ENCODE data around the gene HIVEP1. TPM values are rescaled to one million over a fixed set of nuclear protein-coding genes. Genes with fewer than 3 reads are reported as not detected.
A peak's percentile ranks its signal among the peaks of the same experiment; 100 is the strongest.

HIVEP1 gene
- total and polyA plus RNA-seq, 2 of the 13 experiments (the other 11 are each of a cell fraction or from before 2014, with no cell fraction given) = 7.4 to 9.9 TPM

DNA sequence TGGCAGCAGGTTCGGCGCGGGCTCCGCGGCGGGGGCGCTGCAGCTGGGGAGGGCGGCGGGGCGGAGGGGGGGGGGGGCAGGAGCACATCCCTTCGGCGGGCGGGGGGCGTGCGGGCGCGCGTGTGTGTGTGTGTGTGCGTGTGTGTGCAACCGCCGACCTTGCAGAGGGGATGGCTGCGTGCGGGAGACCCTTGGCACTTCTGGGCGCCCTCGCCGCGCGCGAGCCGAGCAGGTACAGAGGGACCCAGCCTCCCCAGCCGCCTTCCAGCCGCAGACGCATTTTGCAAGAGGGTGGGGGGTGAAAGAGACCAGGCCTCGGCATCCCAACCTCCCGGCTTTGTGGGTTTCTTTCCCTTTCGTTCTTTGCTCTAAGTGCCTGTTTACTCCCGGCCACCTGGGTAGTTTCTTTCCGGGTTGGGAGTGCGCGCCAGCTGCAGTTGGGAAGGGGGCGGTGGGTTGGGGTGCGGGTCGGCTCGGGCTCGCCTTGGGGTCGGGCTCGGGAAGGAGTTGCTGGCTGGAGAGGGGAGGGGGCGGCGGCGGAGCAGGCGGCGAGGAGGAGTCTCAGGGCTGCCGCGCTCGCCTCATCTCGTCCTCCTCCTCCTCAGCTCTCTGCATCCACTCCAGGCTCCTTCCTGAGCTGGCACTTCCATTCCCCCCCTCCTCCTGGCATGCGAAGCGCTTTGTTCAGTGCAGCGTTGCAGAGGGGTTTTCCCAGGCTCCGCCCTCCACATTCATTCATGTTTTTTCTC, 620 bp downstream of the HIVEP1 start (continued):
- TF ChIP-seq HOXA5 (CRISPR knock-in tag; IDR thresholded peaks at IDR 0.05) = no peak
- peak; percentile 44; the same call in 1 of the 2 replicates for TF ChIP-seq MYC (CRISPR knock-in tag; IDR thresholded peaks at IDR 0.05; ENCODE audit: borderline replicate concordance)
- peak; percentile 89; the same call in 1 of the 2 replicates for TF ChIP-seq RELA (CRISPR knock-in tag; IDR thresholded peaks at IDR 0.05)
- TF ChIP-seq ZGPAT (CRISPR knock-in tag; IDR thresholded peaks at IDR 0.05) = no peak
- no peak for TF ChIP-seq ZNF704 (CRISPR knock-in tag; IDR thresholded peaks at IDR 0.05; ENCODE audit: borderline replicate concordance)
- TF ChIP-seq ZNF205 (CRISPR knock-in tag; IDR thresholded peaks at IDR 0.05) = 0 out of 2 replicates have a peak, but pooled peaks have one; percentile 43
- no peak for TF ChIP-seq HMG20B (CRISPR knock-in tag; conservative IDR thresholded peaks at IDR 0.05)
- TF ChIP-seq ZNF274 (CRISPR knock-in tag; IDR thresholded peaks at IDR 0.05) = 0 out of 2 replicates have a peak, but pooled peaks have one; percentile 24
- no peak for TF ChIP-seq ZMYM3 (CRISPR knock-in tag; IDR thresholded peaks at IDR 0.05)
- TF ChIP-seq SRF (IDR thresholded peaks at IDR 0.05; ENCODE audit: low read depth, low read length) = no peak
- no peak for TF ChIP-seq BCL6 (CRISPR knock-in tag; IDR thresholded peaks at IDR 0.05)
- TF ChIP-seq KMT2A (CRISPR knock-in tag; IDR thresholded peaks at IDR 0.05) = peak; percentile 75
- TF ChIP-seq, protein P1, sequence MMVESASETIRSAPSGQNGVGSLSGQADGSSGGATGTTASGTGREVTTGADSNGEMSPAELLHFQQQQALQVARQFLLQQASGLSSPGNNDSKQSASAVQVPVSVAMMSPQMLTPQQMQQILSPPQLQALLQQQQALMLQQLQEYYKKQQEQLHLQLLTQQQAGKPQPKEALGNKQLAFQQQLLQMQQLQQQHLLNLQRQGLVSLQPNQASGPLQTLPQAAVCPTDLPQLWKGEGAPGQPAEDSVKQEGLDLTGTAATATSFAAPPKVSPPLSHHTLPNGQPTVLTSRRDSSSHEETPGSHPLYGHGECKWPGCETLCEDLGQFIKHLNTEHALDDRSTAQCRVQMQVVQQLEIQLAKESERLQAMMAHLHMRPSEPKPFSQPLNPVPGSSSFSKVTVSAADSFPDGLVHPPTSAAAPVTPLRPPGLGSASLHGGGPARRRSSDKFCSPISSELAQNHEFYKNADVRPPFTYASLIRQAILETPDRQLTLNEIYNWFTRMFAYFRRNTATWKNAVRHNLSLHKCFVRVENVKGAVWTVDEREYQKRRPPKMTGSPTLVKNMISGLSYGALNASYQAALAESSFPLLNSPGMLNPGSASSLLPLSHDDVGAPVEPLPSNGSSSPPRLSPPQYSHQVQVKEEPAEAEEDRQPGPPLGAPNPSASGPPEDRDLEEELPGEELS (CRISPR knock-in tag; IDR thresholded peaks at IDR 0.05) = no peak
- no peak for TF ChIP-seq PAF1 (CRISPR knock-in tag; IDR thresholded peaks at IDR 0.05)
- TF ChIP-seq MEIS2 (CRISPR knock-in tag; IDR thresholded peaks at IDR 0.05) = no peak
- TF ChIP-seq ADNP (CRISPR knock-in tag; IDR thresholded peaks at IDR 0.05) = no peak
- TF ChIP-seq, protein P2, sequence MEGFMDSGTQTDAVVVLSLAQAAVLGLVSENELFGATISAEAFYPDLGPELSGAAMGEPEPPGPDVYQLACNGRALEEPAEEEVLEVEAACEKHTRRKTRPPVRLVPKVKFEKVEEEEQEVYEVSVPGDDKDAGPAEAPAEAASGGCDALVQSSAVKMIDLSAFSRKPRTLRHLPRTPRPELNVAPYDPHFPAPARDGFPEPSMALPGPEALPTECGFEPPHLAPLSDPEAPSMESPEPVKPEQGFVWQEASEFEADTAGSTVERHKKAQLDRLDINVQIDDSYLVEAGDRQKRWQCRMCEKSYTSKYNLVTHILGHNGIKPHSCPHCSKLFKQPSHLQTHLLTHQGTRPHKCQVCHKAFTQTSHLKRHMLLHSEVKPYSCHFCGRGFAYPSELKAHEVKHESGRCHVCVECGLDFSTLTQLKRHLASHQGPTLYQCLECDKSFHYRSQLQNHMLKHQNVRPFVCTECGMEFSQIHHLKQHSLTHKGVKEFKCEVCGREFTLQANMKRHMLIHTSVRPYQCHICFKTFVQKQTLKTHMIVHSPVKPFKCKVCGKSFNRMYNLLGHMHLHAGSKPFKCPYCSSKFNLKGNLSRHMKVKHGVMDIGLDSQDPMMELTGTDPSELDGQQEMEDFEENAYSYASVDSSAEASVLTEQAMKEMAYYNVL (CRISPR knock-in tag; IDR thresholded peaks at IDR 0.05; ENCODE audit: borderline replicate concordance) = no peak; the same call in 1 of the 2 replicates
- no peak for TF ChIP-seq E2F1 (CRISPR knock-in tag; IDR thresholded peaks at IDR 0.05)
- TF ChIP-seq ZBTB38 (CRISPR knock-in tag; IDR thresholded peaks at IDR 0.05) = 0 out of 2 replicates have a peak, but pooled peaks have one; percentile 47
- TF ChIP-seq KLF6 (CRISPR knock-in tag; IDR thresholded peaks at IDR 0.05) = no peak
- no peak for TF ChIP-seq MXD4 (CRISPR knock-in tag; IDR thresholded peaks at IDR 0.05)

Measured in HepG2 (cell line).